GM18502 (cell line): ENCODE results near the gene P3H2.

Experiments used
- ATAC-seq: cut with Tn5 transposase; IDR thresholded peaks from one replicate; pipeline ENCODE4 v1.9.1; 2021; ENCODE audit warnings: mild to moderate bottlenecking; ENCODE audit not compliant: unreplicated experiment, poor library complexity

P3H2 gene

GRCh38 chr3:189999718-190000117, 121.0 kb downstream of the P3H2 start:
- ATAC-seq: no peak

GRCh38 chr3:189995129-189995528, 125.6 kb downstream of the P3H2 start:
- no peak for ATAC-seq

- ATAC-seq: no peak
Measured at GRCh38 chr3:189990826-189991225, 129.9 kb downstream of the P3H2 start.

GRCh38 chr3:189988854-189989253, 131.8 kb downstream of the P3H2 start:
- no peak for ATAC-seq

GRCh38 chr3:189988322-189988721, 132.4 kb downstream of the P3H2 start:
- ATAC-seq: no peak

- ATAC-seq: no peak
Measured at GRCh38 chr3:189985948-189986347, 134.7 kb downstream of the P3H2 start.

GRCh38 chr3:189983612-189984011, 137.1 kb downstream of the P3H2 start:
- ATAC-seq: no peak

- ATAC-seq: no peak
Measured at GRCh38 chr3:189982321-189982945, 138.3 kb downstream of the P3H2 start.

GRCh38 chr3:189981668-189982067, 139.0 kb downstream of the P3H2 start:
- no peak for ATAC-seq

GRCh38 chr3:189978753-189979152, 141.9 kb downstream of the P3H2 start:
- ATAC-seq: no peak

GRCh38 chr3:189977174-189977573, 143.5 kb downstream of the P3H2 start:
- no peak for ATAC-seq

GRCh38 chr3:189975391-189975990, 145.2 kb downstream of the P3H2 start:
- ATAC-seq: no peak

GRCh38 chr3:189974359-189974758, 146.3 kb downstream of the P3H2 start:
- no peak for ATAC-seq

- ATAC-seq: peak; percentile 83
Measured at GRCh38 chr3:189967254-189967865, 153.3 kb downstream of the P3H2 start.

- peak; percentile 81 for ATAC-seq
Measured at GRCh38 chr3:189966843-189967242, 153.9 kb downstream of the P3H2 start.

- no peak for ATAC-seq
Measured at GRCh38 chr3:189964623-189965332, 155.9 kb downstream of the P3H2 start.

GRCh38 chr3:189962466-189962865, 158.2 kb downstream of the P3H2 start:
- no peak for ATAC-seq

GRCh38 chr3:189961522-189962161, 159.1 kb downstream of the P3H2 start:
- ATAC-seq: peak; percentile 83

- peak; percentile 7 for ATAC-seq
Measured at GRCh38 chr3:189961086-189961485, 159.6 kb downstream of the P3H2 start.

GRCh38 chr3:189954733-189955665, 165.7 kb downstream of the P3H2 start:
- no peak for ATAC-seq
